ENCODE data around the gene TSR1.

- no peak for TF ChIP-seq CTCF (IDR thresholded peaks at IDR 0.05 in 4 of 5, conservative IDR thresholded peaks at IDR 0.05 in 1 of 5)
- no peak for TF ChIP-seq POLR2A (IDR thresholded peaks at IDR 0.05)
Measured at GRCh38 chr17:2368359-2368758, 32.1 kb upstream of the TSR1 start.
